ENCODE measurements around the gene SLC10A3. TPM values are rescaled to one million over a fixed set of nuclear protein-coding genes. Genes with fewer than 3 reads are reported as not detected.

The SLC10A3 gene
- total and polyA plus RNA-seq, 11 donors, result 8.3 to 50.6 (median 15.5) TPM

DNA sequence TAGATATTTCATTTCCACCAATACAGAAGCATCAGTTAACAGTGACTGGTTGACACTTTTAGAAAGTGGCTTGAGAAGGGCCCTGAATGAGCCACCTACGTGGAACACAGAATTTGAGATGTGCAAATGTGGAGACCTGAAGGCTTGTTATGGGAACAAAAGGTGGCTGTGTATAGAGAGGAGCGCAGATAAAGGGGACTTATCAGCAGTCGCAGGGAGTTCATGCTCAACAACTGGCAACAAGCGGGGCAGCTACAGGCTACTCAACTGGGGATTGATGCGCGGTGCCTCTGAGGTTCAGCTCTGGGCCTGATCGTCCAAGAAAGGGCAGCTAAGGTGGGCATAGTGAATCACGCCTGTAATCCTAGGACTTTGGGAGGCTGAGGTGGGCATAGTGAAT lies 29.0 kb upstream of the SLC10A3 start:
- intact Hi-C loops (cut with DNase I), result loop anchor here in 2 of 10 donors (5.0 kb wide), 3 partner anchors 42 to 122 kb away; partner anchors contain the start of genes GDI1 (in 1 of the 2), LAGE3 (in 1 of the 2) and RPL10 (in 1 of the 2)

DNA sequence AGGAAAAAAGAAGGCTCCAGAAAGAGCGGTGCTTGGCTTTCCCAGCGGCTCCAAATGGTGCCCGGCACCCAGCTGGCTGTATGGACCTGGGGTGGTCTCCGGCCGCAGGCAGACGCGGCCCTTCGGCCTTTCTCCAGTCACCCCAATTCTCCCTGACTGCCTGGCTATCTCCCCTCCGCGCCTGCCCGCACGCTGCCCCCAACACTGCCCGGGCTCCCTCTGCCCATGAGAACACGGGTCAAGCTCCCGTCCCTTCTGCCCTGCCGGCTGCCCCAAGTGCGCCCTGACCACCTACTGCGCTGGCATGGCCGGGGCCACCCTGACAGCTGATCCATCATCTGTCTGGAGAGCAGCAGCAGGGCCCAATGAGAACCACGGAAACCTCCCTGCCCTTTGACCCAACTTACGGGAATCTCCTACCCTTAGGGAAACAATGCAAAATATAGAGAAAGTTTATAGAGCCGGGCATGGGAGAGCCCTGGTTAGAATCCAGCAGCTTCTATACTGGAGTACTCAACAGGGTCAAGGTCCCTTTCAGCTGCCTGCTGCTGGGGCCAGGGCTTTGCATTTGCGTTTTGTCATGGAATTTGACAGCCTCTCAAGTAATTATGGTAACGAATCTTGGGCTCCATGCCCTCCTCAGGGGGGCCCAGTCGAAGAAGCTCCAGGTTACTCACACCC lies 26.8 kb upstream of the SLC10A3 start:
- DNase-seq, result no peak
- peak in 2 of 4 donors; percentile 0 to 1 for ATAC-seq

More for the DNA sequence above, 29.0 kb upstream of the SLC10A3 start:
- no peaks in the 10 kb centered on the region for H3K36me3 ChIP-seq
- TF ChIP-seq, protein P1, sequence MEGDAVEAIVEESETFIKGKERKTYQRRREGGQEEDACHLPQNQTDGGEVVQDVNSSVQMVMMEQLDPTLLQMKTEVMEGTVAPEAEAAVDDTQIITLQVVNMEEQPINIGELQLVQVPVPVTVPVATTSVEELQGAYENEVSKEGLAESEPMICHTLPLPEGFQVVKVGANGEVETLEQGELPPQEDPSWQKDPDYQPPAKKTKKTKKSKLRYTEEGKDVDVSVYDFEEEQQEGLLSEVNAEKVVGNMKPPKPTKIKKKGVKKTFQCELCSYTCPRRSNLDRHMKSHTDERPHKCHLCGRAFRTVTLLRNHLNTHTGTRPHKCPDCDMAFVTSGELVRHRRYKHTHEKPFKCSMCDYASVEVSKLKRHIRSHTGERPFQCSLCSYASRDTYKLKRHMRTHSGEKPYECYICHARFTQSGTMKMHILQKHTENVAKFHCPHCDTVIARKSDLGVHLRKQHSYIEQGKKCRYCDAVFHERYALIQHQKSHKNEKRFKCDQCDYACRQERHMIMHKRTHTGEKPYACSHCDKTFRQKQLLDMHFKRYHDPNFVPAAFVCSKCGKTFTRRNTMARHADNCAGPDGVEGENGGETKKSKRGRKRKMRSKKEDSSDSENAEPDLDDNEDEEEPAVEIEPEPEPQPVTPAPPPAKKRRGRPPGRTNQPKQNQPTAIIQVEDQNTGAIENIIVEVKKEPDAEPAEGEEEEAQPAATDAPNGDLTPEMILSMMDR (IDR thresholded peaks at IDR 0.05), result no peak
- no peak for TF ChIP-seq POLR2A (IDR thresholded peaks at IDR 0.05)
- no peaks in the 10 kb centered on the region for H3K9me3 ChIP-seq
- peaks cover 0 to 5% (median 0%) of the 10 kb centered on the region in 9 donors for H3K27me3 ChIP-seq
- H3K27ac ChIP-seq, result no peak overlapping the region
- ATAC-seq (no peak), DNase-seq (no peak)
- no peak overlapping the region for H3K4me3 ChIP-seq
- WGBS, 4 donors, result 89 to 95% (median 90%) methylated on average over 8 of the region's 8 CpGs
- H3K4me1 ChIP-seq, result peaks cover 0 to 24% (median 8%) of the 10 kb centered on the region in 12 donors

DNA sequence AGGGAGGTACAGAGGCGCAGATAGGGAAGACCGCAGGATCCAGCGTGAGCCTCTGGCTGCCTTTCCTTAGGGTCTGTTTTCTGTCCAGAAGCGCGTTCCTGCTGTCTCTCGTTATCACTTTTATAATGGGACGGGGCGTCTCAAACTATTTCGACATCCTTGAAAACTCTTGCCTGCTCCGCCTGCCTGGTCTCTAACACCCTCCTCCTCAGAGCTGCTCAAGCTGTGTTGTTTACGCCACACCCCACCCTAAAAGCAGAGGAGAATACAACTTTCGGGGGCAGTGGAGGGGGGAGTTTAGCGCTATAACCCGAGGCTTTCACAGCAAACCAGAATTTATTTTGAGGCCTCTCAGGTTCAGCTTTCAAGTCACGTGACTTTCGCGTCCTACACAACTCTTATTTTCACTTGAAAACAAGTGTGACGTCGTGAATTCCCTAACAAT lies 26.2 kb upstream of the SLC10A3 start:
- Histone ChIP-seq H3K36me3 (no peaks in the 10 kb centered on the region), H3K9me3 (no peaks in the 10 kb centered on the region), H3K27ac (peak overlapping the region; percentile 85 to 98 (median 92)), H3K27me3 (peaks cover 0 to 5% (median 0%) of the 10 kb centered on the region in 9 donors), H3K4me1 (peaks cover 0 to 28% (median 9%) of the 10 kb centered on the region in 12 donors), H3K4me3 (peak overlapping the region in 10 of 12 donors; percentile 30 to 97 (median 76))
- 3 to 38% (median 18%) methylated on average over 18 to 19 of the region's 19 CpGs for WGBS, 4 donors
- ATAC-seq, result peak; percentile 46 to 68 (median 62)
- no peak for TF ChIP-seq POLR2A (IDR thresholded peaks at IDR 0.05)
- TF ChIP-seq, protein P1 (IDR thresholded peaks at IDR 0.05), result no peak
- peak in 1 of 5 donors; percentile 57 for DNase-seq
- intact Hi-C loops (cut with DNase I), result loop anchor here in 2 of 10 donors (1.0 to 5.0 kb wide), 5 partner anchors 26 to 119 kb away; partner anchors contain the start of genes SLC10A3 (in 2 of the 2), GDI1 (in 1 of the 2), LAGE3 (in 1 of the 2) and RPL10 (in 1 of the 2)

More for the DNA sequence above, 26.8 kb upstream of the SLC10A3 start:
- Histone ChIP-seq H3K36me3 (no peaks in the 10 kb centered on the region), H3K9me3 (no peaks in the 10 kb centered on the region), H3K4me3 (peak overlapping the region in 9 of 12 donors; percentile 45 to 97 (median 77)), H3K4me1 (peaks cover 0 to 28% (median 8%) of the 10 kb centered on the region in 12 donors), H3K27me3 (peaks cover 0 to 5% (median 0%) of the 10 kb centered on the region in 9 donors), H3K27ac (peak overlapping the region; percentile 85 to 98 (median 92))
- TF ChIP-seq, protein P1 (IDR thresholded peaks at IDR 0.05), result no peak
- no peak for TF ChIP-seq POLR2A (IDR thresholded peaks at IDR 0.05)
- 40 to 59% (median 48%) methylated on average over 14 to 25 of the region's 25 CpGs for whole genome bisulfite sequencing, 4 donors
- intact Hi-C loops (cut with DNase I), result loop anchor here in 2 of 10 donors (2.0 to 5.0 kb wide), 4 partner anchors 26 to 120 kb away; partner anchors contain the start of genes GDI1 (in 1 of the 2), LAGE3 (in 1 of the 2), RPL10 (in 1 of the 2) and SLC10A3 (in 1 of the 2)

All from heart left ventricle (tissue), 16 donors.